Subcutaneous abdominal adipose tissue (tissue), 5 donors: ENCODE data around the gene PRKCG.
"Not testable (repeated sequence)": the region's sequence is repeated elsewhere in the genome, so short reads cannot be mapped to it uniquely, and the experiment has no call there.

Experiments used
- H3K27ac ChIP-seq: one replicate; pipeline ENCODE4 v1.7.0; 2013; ENCODE audit warnings: low read depth, mild to moderate bottlenecking, inconsistent platforms, low read length, moderate library complexity
- H3K27me3 ChIP-seq, 5 donors: one replicate each; pipeline ENCODE4 v1.7.0; 2013; ENCODE audit warnings: low read length in 5 of 5, inconsistent platforms in 1 of 5; ENCODE audit not compliant: control insufficient read depth in 5 of 5, insufficient read depth in 4 of 5
- H3K36me3 ChIP-seq, 5 donors: one replicate each; pipeline ENCODE4 v1.7.0; 2013; ENCODE audit warnings: low read length in 5 of 5; ENCODE audit not compliant: control insufficient read depth in 5 of 5, insufficient read depth in 5 of 5
- H3K4me1 ChIP-seq, 5 donors: one replicate each; pipeline ENCODE4 v1.7.0; 2013; ENCODE audit warnings: low read length in 5 of 5, mild to moderate bottlenecking in 3 of 5, moderate library complexity in 1 of 5; ENCODE audit not compliant: control insufficient read depth in 5 of 5, insufficient read depth in 5 of 5
- H3K4me3 ChIP-seq, 5 donors: one replicate each; pipeline ENCODE4 v1.7.0; 2013; ENCODE audit warnings: low read length in 5 of 5, low read depth in 1 of 5
- H3K9ac ChIP-seq, 5 donors: one replicate each; pipeline ENCODE4 v1.7.0; 2013; ENCODE audit warnings: low read length in 5 of 5, mild to moderate bottlenecking in 4 of 5, moderate library complexity in 3 of 5
- H3K9me3 ChIP-seq, 5 donors: one replicate each; pipeline ENCODE4 v1.7.0; 2013; ENCODE audit warnings: low read length in 5 of 5; ENCODE audit not compliant: control insufficient read depth in 5 of 5
- donor health status: healthy.
- donor health status: healthy.
- donor health status: healthy.
- donor health status: healthy.
- donor health status: healthy.

PRKCG gene

DNA sequence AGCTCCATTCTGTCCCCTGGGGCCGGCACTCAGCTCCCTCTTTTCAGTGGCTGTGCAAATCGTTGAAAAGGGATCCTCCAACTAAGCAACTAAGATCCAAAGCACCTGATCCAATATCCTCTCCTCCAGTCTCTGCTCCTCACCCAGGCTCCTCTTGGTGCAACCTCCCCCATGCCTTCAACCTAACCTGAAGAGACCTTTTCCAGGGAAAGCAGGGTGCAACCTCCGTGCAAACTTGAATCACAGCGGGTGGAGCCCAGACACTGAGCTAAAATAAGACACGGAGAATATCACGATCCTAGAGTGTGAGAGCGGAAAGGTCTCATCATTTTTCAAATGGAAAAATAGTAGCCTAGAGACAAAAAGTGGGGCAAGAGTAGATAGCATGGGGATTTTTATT lies 35.4 kb downstream of the PRKCG start:
- no peak overlapping the region for H3K4me3 ChIP-seq
- H3K36me3 ChIP-seq, result no peaks in the 10 kb centered on the region
- H3K9ac ChIP-seq, result no peak overlapping the region
- no peak overlapping the region for H3K27ac ChIP-seq
- H3K4me1 ChIP-seq, result no peaks in the 10 kb centered on the region
- H3K9me3 ChIP-seq, result peaks cover 0 to 3% (median 0%) of the 10 kb centered on the region in 5 donors
- H3K27me3 ChIP-seq, result peaks cover 3 to 14% (median 7%) of the 10 kb centered on the region in 5 donors

DNA sequence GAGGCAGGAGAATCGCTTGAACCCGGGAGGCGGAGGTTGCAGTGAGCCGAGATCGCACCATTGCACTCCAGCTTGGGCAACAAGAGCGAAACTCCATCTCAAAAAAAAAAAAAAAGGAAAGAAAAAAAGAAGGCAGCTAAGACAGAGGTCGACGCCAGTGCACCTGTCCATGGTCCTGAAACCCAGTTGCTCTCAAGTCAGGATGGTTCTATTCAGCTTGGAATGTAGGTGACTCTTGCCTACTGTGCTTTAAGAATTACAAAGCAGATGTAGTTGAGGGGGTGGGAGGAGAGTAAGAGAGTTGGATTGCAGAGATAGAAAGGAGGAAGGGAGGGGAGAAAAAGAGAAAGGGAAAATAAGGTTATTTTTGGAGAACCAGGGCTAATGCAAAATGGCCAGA lies 45.7 kb downstream of the PRKCG start:
- no peaks in the 10 kb centered on the region for H3K9me3 ChIP-seq

DNA sequence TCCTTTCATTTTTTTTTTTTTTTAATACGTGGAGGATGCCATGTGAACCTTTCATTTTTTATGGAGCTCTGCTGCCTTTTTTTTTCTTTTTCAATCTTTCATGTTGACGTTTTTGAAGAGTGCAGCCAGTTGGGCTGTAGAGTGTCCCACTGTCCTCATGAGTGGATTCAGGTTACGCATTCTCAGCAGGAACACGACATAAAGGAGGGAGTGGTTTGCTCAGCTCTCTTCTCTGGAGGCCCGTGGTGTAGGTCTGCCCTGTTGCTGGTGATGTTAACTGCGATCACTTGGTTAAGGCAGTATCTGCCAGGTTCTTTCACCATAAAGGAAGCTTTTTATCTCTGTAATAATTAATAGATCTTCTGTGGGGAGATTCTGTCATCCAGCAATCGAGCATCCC lies 54.0 kb downstream of the PRKCG start:
- no peak overlapping the region for H3K4me3 ChIP-seq
- no peak overlapping the region for H3K27ac ChIP-seq
- H3K4me1 ChIP-seq, result no peaks in the 10 kb centered on the region
- H3K9me3 ChIP-seq, result no peaks in the 10 kb centered on the region
- no peak overlapping the region for H3K9ac ChIP-seq
- no peaks in the 10 kb centered on the region for H3K36me3 ChIP-seq
- peaks cover 3 to 12% (median 3%) of the 10 kb centered on the region in 5 donors for H3K27me3 ChIP-seq

More for the DNA sequence above, 45.7 kb downstream of the PRKCG start:
- H3K36me3 ChIP-seq, result no peaks in the 10 kb centered on the region
- H3K27ac ChIP-seq, result no peak overlapping the region
- peaks cover 0 to 4% (median 0%) of the 10 kb centered on the region in 5 donors for H3K27me3 ChIP-seq
- H3K4me1 ChIP-seq, result no peaks in the 10 kb centered on the region
- no peak overlapping the region for H3K4me3 ChIP-seq
- no peak overlapping the region for H3K9ac ChIP-seq

GRCh38 chr19:53942001-53942786 lies 60.2 kb downstream of the PRKCG start:
- Histone ChIP-seq H3K27me3 (peaks cover 12 to 43% (median 32%) of the 10 kb centered on the region in 5 donors), H3K27ac (no peak overlapping the region), H3K4me3 (no peak overlapping the region), H3K4me1 (peaks cover 0 to 4% (median 0%) of the 10 kb centered on the region in 5 donors), H3K9ac (no peak overlapping the region), H3K36me3 (no peaks in the 10 kb centered on the region), H3K9me3 (peaks cover 0 to 4% (median 0%) of the 10 kb centered on the region in 5 donors)

GRCh38 chr19:53944416-53944815 lies 62.4 kb downstream of the PRKCG start:
- Histone ChIP-seq H3K9ac (no peak overlapping the region), H3K27me3 (peaks cover 12 to 45% (median 33%) of the 10 kb centered on the region in 5 donors)

GRCh38 chr19:53944933-53945332 lies 62.9 kb downstream of the PRKCG start:
- H3K27me3 ChIP-seq, result peaks cover 10 to 43% (median 33%) of the 10 kb centered on the region in 5 donors
- H3K4me1 ChIP-seq, result peaks cover 0 to 4% (median 0%) of the 10 kb centered on the region in 5 donors
- H3K9ac ChIP-seq, result no peak overlapping the region
- no peaks in the 10 kb centered on the region for H3K36me3 ChIP-seq
- no peak overlapping the region for H3K4me3 ChIP-seq
- H3K27ac ChIP-seq, result no peak overlapping the region
- H3K9me3 ChIP-seq, result peaks cover 0 to 4% (median 0%) of the 10 kb centered on the region in 5 donors

More at GRCh38 chr19:53944416-53944815, 62.4 kb downstream of the PRKCG start:
- peaks cover 0 to 4% (median 0%) of the 10 kb centered on the region in 5 donors for H3K4me1 ChIP-seq
- H3K9me3 ChIP-seq, result peaks cover 0 to 4% (median 0%) of the 10 kb centered on the region in 5 donors
- H3K36me3 ChIP-seq, result no peaks in the 10 kb centered on the region
- no peak overlapping the region for H3K27ac ChIP-seq
- no peak overlapping the region for H3K4me3 ChIP-seq

DNA sequence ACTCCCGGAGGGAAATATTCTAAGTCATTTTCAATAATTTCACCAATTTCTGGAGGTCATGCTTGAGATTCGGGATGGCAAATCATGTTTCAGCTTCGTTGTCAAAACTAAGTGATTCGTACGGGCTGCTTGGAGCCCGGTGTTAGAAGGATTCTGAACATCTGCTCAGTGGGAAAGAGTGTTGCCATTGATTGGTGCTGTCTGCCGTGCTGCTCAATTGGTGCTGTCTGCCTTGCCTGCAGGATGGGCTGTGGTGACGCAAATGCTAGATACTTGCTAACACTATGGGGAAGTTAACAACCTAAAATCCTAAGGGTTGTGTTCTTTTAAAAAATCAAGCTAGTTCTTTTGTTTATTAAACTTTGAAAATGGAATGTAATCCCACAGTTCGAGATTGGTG lies 63.4 kb downstream of the PRKCG start:
- Histone ChIP-seq H3K9ac (no peak overlapping the region), H3K27ac (no peak overlapping the region), H3K4me1 (peaks cover 0 to 4% (median 0%) of the 10 kb centered on the region in 5 donors), H3K36me3 (no peaks in the 10 kb centered on the region), H3K9me3 (peaks cover 0 to 4% (median 0%) of the 10 kb centered on the region in 5 donors), H3K4me3 (no peak overlapping the region), H3K27me3 (peaks cover 9 to 38% (median 33%) of the 10 kb centered on the region in 5 donors)

DNA sequence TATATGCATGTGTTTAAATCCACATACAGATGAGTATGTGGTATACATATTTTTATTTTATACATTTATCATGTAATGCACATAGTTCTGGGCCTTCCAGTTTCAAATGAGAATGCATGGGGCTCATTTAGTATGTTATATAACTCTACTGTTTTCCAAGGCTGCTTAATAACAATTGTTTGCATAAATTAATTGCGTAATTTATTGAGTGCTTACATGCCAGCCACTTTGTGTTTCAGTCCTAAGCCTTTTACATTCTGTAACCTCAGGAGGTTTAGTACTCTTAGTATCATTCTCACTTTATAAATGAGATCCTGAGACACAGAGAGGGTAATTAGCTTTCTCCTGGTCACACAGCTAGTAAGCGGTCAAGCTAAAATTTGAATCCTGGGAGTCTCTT lies 64.0 kb downstream of the PRKCG start:
- no peak overlapping the region for H3K27ac ChIP-seq
- H3K4me1 ChIP-seq, result peaks cover 0 to 4% (median 0%) of the 10 kb centered on the region in 5 donors
- peaks cover 0 to 4% (median 0%) of the 10 kb centered on the region in 5 donors for H3K9me3 ChIP-seq
- H3K9ac ChIP-seq, result no peak overlapping the region
- H3K36me3 ChIP-seq, result no peaks in the 10 kb centered on the region
- H3K4me3 ChIP-seq, result no peak overlapping the region
- peaks cover 9 to 37% (median 33%) of the 10 kb centered on the region in 5 donors for H3K27me3 ChIP-seq

DNA sequence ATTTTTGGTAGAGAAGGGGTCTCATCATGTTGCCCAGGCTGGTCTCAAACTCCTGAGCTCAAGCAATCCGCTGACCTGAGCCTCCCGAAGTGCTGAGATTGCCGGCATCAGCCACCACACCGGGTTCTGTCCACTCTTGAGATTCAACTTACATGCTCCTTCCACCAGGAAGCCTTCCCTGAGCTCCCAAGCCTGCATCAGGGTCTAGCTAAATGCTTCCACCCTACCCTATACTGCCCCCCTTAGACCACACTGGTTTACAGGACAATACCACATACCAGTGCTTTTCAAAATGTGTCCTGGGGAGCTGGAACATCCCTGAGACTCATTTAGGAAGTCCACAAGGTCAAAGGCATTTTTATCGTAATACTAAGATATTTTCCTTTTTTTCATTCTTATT lies 65.6 kb downstream of the PRKCG start:
- Histone ChIP-seq H3K9me3 (no peaks in the 10 kb centered on the region), H3K27ac (no peak overlapping the region), H3K27me3 (peaks cover 3 to 30% (median 19%) of the 10 kb centered on the region in 5 donors), H3K4me3 (no peak overlapping the region), H3K4me1 (peaks cover 0 to 8% (median 0%) of the 10 kb centered on the region in 5 donors), H3K9ac (no peak overlapping the region), H3K36me3 (no peaks in the 10 kb centered on the region)

- not testable (repeated sequence) for H3K9me3 ChIP-seq, H3K4me1 ChIP-seq, H3K4me3 ChIP-seq, H3K9ac ChIP-seq, H3K36me3 ChIP-seq, H3K27ac ChIP-seq
- H3K27me3 ChIP-seq, result peaks cover 0 to 27% (median 13%) of the 10 kb centered on the region in 5 donors
Observed at GRCh38 chr19:53948611-53949010, 66.6 kb downstream of the PRKCG start.
